Uterus (tissue), 4 donors: ENCODE data around the gene PAQR8. TPM values are rescaled to one million over a fixed set of nuclear protein-coding genes. Genes with fewer than 3 reads are reported as not detected.

Source experiments
- DNase-seq, 2 donors: peaks; one replicate each; pipeline ENCODE4 v3.0.0-alpha.2; 2019 to 2020
- H3K27ac ChIP-seq, 2 donors: fragments of 200-600 bp; sonication (generic); 1 replicate in 1 of 2; 2 replicates in 1 of 2; pipeline ENCODE4 v1.5.1; 2016 to 2018
- H3K27me3 ChIP-seq, 2 donors: fragments of 200-600 bp; sonication (generic); one replicate each; pipeline ENCODE4 v1.5.1; 2018 to 2019; ENCODE audit warnings: control low read depth in 1 of 2
- H3K36me3 ChIP-seq, 2 donors: fragments of 200-600 bp; sonication (generic); one replicate each; pipeline ENCODE4 v1.5.1; 2019; ENCODE audit warnings: control low read depth in 1 of 2
- H3K4me1 ChIP-seq, 2 donors: fragments of 200-600 bp; sonication (generic); one replicate each; pipeline ENCODE4 v1.5.1; 2018 to 2019; ENCODE audit warnings: control low read depth in 1 of 2
- H3K4me3 ChIP-seq, 2 donors: fragments of 200-600 bp; sonication (generic); 1 replicate in 1 of 2; 2 replicates in 1 of 2; pipeline ENCODE4 v1.5.1; 2018 to 2019; ENCODE audit warnings: mild to moderate bottlenecking in 1 of 2
- H3K9me3 ChIP-seq, 2 donors: fragments of 200-600 bp; sonication (generic); one replicate each; pipeline ENCODE4 v1.5.1; 2019; ENCODE audit warnings: control low read depth in 1 of 2
- CTCF ChIP-seq, 4 experiments: fragments of 200-600 bp in 2 of 4; fragments of 450-650 bp in 2 of 4; sonication (generic) in 2 of 4; IDR thresholded peaks; one replicate each; pipeline ENCODE4 v1.5.1; 2016 to 2019; ENCODE audit warnings: antibody characterized with exemption in 4 of 4, mild to moderate bottlenecking in 2 of 4, moderate library complexity in 1 of 4
- POLR2A ChIP-seq, 2 donors: fragments of 450-650 bp; IDR thresholded peaks; one replicate each; pipeline ENCODE4 v1.6.1; 2016; ENCODE audit warnings: antibody characterized with exemption in 2 of 2, mild to moderate bottlenecking in 1 of 2, moderate library complexity in 1 of 2
- intact Hi-C: fragments of 100-400 bp; cut with DNase I; formaldehyde crosslinking; loops from one replicate; pipeline ENCODE4 v1.15.1; 2023; ENCODE audit warnings: low total_unique reads
- total RNA-seq, 4 donors: library from RNA; depleted of rRNA in 3 of 4; stranded (reverse); fragments of >200 nt in 3 of 4; gene quantifications; one replicate each; pipeline versions ENCODE4 v1.1.0 to v1.2.4, GENCODE V29; 2014 to 2023
- donor health status: DM: yes; HTN: yes; CAD: no.

The PAQR8 gene
- total RNA-seq, 4 donors from 2014 or later = 12.3 to 24.7 (median 13.9) TPM

- Histone ChIP-seq H3K9me3 (no peaks in the 10 kb centered on the region), H3K4me3 (no peak overlapping the region), H3K27ac (no peak overlapping the region), H3K36me3 (no peaks in the 10 kb centered on the region), H3K4me1 (no peaks in the 10 kb centered on the region), H3K27me3 (no peaks in the 10 kb centered on the region)
- no peak for DNase-seq
- intact Hi-C loops = no loop called here
- TF ChIP-seq POLR2A (IDR thresholded peaks at IDR 0.05) (no peak), CTCF (IDR thresholded peaks at IDR 0.05) (no peak)
These were observed 47.5 kb downstream of the PAQR8 start for GRCh38 chr6:52409499-52409898.

DNA sequence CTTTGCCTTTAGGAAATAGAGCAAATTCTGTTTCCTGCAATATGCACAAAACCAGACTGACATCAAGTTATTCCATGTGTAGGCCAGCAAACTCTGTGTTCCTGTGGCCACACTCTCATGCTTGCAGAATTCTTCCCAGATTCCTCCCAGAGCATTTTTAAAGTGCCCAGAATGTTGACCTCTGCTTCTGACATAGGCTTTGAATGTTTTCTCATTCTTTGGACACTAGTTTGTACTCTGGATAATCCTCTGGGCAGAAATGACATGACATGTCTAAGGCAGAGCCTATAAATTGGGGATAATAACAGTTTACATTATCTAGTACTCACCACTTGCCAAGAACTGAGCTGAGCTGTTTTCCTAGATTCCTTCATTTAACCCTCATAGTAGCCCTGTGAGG is 49.0 kb downstream of the PAQR8 start:
- Histone ChIP-seq H3K9me3 (no peaks in the 10 kb centered on the region), H3K4me1 (no peaks in the 10 kb centered on the region), H3K4me3 (no peak overlapping the region), H3K27me3 (no peaks in the 10 kb centered on the region), H3K36me3 (no peaks in the 10 kb centered on the region), H3K27ac (no peak overlapping the region)
- TF ChIP-seq POLR2A (IDR thresholded peaks at IDR 0.05) (no peak), CTCF (IDR thresholded peaks at IDR 0.05) (no peak)
- intact Hi-C loops = no loop called here
- DNase-seq = no peak

- TF ChIP-seq CTCF (IDR thresholded peaks at IDR 0.05) = no peak
- TF ChIP-seq POLR2A (IDR thresholded peaks at IDR 0.05) = no peak
- intact Hi-C loops = no loop called here
- no peak for DNase-seq
- Histone ChIP-seq H3K27ac (no peak overlapping the region), H3K27me3 (no peaks in the 10 kb centered on the region), H3K36me3 (no peaks in the 10 kb centered on the region), H3K9me3 (no peaks in the 10 kb centered on the region), H3K4me3 (no peak overlapping the region), H3K4me1 (no peaks in the 10 kb centered on the region)
These were observed 50.0 kb downstream of the PAQR8 start for GRCh38 chr6:52411911-52412310.

DNA sequence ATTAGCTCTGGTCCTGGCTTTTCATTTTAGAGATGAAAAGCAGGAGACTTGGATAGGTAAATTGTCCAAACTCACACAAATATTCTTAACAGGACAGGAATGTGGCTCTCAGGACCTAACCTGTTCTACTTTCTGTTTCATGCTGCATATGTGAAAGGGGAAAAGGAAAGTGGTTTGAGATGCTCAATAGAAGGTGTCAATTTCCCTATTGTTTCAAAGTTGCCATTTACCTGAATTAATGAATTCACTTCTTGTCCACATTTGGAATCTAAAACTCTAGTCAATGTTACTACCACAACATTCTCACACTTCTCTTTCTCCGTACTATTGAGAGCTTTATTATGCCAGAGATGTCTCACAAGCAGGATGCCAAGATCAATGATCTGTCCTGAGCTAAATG is 53.4 kb downstream of the PAQR8 start:
- DNase-seq = no peak
- TF ChIP-seq CTCF (IDR thresholded peaks at IDR 0.05) (no peak), POLR2A (IDR thresholded peaks at IDR 0.05) (no peak)
- no peak overlapping the region for H3K4me3 ChIP-seq
- no peaks in the 10 kb centered on the region for H3K27me3 ChIP-seq
- no peaks in the 10 kb centered on the region for H3K4me1 ChIP-seq
- H3K36me3 ChIP-seq = no peaks in the 10 kb centered on the region
- H3K9me3 ChIP-seq = no peaks in the 10 kb centered on the region
- no peak overlapping the region for H3K27ac ChIP-seq
- intact Hi-C loops = loop anchor here (5.0 kb wide), 1 partner anchor 182 kb away; no protein-coding TSS in a partner anchor

DNA sequence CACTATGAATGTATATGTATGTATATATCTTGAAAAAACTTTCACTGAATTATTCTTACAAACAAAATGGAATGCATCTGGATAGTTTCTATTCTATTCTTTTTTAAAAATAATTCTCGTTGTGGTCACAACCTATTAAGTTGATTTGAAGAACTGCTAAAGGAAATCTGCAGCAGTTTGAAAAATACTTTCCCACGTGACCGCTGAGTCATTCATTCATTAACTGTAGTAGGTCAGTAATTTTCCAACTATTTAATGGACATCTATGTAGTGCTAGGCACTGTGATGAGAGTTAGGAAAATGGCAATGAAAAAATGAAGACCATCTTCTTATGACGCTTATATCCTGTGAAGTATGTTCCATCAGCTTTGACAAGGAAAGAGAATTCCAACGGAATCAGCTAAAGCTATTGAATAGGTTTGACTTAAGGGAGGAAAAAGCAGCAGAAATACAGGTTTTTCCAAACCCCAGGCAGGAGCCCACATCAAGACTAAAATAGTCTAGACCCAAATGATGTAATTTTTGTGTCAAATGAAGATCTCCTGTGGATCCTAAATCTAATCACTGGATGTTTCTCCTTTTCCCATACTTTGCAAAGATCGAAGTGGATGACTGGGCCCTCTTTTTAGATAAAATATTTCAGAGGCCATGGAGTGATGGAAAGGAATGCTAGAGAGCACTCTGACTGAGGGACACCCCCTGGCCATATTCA is 54.1 kb downstream of the PAQR8 start:
- Histone ChIP-seq H3K4me1 (no peaks in the 10 kb centered on the region), H3K36me3 (no peaks in the 10 kb centered on the region), H3K27ac (no peak overlapping the region), H3K4me3 (no peak overlapping the region), H3K9me3 (no peaks in the 10 kb centered on the region), H3K27me3 (no peaks in the 10 kb centered on the region)
- DNase-seq = no peak
- TF ChIP-seq POLR2A (IDR thresholded peaks at IDR 0.05) (no peak), CTCF (IDR thresholded peaks at IDR 0.05) (no peak)
- intact Hi-C loops = loop anchor here (2.0 to 5.0 kb wide), 2 partner anchors 181 to 249 kb away; no protein-coding TSS in a partner anchor
